NOMO-1 treated with dmso at 0.1 percent for 144 hours (cell line): Measurements from ENCODE around the gene GLDN.

Experiments
- DNase-seq: peaks from one replicate; lab custom pipeline; 2025; ENCODE audit not compliant: unreplicated experiment; lab: John Stamatoyannopoulos, UW

The GLDN gene

DNA sequence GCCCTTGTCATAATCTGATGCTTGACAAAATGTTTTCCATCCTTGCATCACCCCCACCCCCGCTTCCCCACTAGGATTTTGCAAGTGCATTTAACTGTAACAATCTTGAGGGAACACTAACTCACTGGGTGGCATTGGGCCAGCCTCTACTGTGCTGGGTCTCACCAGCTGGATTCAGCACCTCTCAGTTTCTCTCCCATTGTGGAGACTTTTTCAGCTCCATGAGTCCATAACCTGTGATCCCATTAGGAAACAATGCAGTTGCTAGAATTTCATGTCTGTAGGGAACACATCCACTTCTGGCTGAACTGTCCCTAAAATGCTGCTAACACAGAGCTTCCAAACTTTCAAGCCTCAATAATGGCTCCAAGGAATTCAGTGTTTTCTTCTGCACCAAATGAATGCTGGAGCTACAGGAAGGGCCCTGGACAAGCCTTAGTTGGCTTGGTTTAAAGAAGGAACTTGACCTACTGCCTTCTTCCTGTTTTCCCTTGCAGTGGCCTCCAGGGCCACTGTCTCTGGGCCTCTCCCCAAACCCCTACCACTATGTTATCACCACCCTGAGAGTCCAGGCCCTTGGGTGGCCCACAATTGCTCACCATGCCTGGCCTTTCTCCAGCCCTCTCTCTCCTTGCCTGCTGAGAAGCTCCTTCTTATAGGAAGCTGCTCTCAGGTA is 18.7 kb upstream of the GLDN start:
- DNase-seq: no peak

DNA sequence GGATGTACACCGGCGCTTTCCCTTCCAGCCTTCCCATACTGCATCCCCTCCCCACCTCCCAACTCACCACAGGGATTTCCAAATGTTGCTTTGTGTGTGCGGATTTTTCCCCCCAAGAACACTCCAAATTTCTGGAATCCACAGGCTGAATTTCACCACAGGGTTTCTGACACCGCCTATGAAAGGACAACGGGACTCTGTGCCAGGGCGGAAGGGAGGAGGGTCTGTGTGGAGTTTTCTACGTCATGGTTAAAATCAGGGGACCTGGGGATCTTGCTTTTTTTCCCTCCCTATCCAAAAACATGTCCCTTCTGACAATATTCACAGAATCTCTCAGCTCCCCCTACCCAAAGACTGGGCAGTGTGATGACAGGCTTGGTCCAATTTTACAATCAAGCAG is 17.7 kb upstream of the GLDN start:
- DNase-seq: no peak

DNA sequence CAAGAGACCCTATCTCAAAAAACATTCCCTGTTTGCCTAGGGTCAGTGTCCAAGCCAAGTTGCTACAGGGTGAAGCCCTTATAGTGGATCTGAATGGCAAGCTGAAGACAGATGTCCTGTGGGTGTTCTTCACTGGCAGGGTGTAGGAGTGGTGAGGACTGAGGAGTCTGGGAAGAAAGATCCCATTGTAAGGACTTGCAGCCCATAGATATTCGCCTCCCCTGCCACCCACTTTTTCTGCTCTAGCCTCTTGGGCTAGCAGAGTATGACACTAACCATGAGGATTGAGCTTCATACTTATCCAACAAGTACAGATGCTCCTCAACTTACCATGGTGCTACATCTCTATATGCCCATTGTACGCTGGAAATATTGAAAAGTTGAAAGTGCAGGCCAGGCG is 16.3 kb upstream of the GLDN start:
- DNase-seq: no peak

DNA sequence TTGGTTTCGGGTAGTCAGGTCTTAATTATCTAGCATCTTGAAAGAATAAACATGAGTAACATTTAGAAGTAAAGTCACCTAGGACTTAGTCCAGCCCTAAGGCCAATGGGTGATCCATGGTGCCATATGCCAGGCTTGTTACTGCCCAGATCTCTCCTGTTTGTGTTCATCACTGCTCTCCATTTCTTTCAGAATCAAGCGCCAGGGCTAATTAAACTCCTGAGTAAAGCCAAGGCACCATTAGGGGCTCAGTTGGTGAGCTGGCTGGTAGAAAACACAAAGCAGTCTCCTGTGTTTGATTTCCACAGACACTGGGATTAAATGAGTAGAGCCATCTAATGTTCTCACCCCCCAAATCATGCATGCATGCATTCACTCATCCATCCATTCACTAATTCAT is 14.4 kb upstream of the GLDN start:
- DNase-seq: no peak

DNA sequence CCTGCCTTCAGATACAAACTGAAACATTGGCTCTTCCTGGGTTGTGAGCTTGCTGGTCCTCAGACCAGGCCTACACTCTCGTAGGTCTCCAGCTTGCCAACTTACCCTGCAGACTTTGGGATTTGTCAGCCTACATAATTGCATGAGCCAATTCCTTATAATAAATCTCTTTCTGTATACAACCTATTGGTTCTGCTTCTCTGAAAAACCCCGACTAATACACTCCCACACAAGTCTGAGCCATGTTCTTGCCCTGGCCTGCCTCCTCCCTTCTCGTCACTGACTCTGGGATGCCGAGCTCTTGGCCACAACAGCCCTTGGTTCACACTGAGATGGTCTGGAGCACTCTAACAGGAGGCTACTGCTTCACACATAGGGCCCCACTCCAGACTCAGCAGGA is 12.5 kb upstream of the GLDN start:
- no peak for DNase-seq

DNA sequence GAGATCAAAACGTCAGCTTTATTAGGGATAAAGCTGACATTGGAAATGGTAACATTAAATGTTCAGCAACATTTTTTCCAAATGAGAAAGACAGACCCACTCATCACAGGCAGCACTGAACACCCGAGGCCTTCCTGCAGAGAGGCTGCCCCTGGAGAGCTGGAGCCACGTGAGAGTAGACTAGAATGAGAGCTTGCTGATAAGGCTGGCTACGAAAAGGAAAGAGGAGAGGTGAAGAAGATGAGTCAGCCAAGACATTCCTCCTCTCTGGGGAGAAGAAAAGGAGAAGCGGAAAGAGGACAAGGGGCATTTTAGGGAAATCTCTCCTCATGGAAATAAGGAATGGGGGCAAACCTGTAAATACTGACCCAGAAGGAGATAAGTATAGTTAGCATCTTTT is 10.3 kb upstream of the GLDN start:
- DNase-seq: no peak

DNA sequence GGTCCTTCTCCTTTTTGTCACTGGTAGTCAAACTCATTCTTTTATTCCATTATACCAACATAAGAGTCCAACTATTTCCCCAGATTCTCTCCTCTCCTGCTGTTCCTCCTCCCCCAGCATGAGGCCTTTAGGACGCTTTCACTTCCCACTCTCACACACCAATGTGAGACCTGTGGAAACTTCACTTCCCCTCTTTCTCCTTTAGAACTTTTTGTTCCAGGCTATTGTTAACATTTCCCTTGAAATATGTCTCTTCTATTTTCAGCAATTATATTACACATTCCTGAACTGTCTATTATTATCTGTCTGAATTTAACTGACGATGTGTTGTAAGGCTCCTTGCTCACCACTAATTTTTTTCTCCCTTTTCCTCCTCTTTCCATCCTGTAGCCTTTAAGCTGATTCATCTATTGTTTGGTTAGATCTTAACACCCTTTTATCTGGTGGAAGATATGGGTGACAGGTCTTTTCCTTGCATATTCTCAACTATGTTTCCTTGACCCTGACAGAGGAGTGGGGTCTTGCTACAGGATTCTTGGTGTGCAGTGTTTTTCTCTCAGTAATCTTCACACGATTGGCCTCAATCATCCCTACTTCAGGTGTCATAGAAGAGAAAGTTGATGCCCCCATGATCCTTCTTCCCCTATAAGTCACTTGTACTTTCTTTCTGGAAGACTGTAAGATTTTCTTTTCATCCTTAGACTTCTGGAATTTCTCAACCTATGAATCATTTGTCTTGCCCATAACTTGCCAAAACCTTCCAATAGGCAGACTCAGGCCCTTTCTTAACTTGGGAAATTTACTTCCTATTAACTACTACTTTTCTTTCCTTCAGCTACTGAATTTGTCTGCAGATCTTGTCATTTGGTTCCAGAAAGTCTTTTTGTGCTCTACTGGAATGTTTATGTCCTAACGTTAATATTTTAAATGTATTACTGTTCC is 9.0 kb upstream of the GLDN start:
- DNase-seq: peak; percentile 70

DNA sequence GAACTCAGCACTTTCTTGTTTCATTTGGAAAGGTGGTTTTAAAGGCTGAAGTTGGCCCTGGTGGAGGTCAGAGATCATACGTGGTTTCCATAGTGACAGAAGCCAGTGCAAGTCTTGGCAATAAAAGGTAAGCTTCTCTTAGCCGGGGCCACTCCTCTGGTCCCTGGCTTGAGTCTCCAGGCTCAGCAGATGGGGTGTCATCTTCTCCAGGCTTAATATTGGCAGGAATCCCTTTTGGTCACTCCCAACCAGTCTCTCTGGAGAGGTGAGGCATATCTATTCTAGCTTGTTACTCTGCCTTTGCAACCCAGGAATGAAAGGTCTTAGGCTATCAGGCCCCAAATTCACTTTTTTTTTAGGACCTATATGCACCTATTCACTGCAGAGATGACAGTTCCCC is 7.9 kb upstream of the GLDN start:
- no peak for DNase-seq

DNA sequence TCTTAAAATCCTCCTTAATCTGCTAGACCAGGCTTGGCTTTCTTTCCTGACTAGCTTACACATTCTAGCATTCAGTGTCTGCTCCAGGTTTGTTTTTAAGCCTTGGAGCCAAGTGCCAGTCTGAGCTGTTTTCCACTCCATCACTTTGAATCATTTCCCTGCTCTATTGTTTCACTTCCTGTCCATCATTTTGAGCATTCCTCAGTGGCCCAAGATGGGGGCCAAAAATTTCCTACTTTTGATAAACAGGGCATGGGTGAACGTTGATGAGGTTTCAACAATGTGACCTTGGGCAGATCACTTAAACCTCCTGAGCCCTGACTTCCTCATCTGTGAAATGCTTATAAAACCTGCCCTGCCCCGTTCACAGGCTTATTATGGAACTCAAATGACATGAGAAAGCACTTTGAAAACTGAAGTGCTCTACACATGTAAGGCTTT is 7.4 kb upstream of the GLDN start:
- DNase-seq: peak; percentile 40

DNA sequence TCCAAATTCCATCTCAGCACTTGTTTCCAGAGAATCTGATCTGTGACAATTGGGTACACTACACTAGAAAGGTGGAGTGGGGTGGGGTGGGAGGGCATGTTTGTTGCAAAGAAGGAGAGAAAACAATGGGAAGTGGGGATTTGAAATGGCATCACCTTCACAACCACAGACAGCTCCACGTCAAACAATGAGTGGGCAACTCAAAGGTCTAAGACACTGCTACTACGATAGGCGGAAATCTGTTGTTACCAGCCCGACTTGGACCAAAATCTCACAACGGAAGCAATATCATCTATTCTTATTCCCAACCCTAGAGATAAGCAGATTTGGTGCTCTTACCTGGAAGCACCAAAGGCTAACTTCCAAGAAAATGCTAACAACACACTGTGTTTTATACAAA is 6.4 kb upstream of the GLDN start:
- DNase-seq: no peak

DNA sequence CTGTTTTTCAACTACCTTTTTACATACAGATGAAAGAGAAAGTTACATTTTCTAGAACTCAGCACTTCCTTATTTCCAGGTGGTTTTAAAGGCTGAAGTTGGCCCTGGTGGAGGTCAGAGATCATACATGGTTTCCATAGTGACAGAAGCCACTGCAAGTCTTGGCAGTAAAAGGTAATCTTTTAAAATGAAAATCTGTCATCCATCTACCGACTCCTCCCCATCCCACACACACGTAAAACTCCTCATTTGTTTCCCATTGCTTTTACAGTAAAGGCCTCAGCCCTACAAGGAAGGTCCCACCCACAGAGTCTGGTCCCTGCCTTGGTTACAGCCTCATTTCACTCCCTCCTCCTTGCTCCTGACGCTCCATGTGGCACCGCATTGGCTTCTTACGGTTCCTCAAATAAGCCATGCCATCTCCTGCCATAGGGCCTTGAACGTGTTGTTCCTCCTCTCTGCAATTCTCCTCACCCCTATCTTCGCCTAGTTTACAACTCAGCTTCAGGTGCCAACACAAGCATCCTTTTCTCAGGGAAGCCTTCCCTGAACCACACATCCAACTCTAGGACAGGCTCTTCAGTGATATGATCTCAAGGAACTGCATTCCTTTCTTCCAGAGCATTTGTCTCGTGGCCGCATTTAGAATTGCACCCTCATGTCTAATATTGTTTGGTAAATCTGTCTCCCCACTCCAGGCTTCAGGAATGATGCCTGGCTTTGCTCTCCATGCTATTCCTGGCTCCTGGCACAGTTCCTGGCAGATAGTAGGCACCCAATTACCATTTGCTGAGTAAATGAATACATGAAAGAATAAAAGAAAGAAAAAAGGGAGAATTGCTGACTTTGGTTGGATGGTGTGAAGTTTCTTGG is 5.7 kb upstream of the GLDN start:
- DNase-seq: peak; percentile 50

DNA sequence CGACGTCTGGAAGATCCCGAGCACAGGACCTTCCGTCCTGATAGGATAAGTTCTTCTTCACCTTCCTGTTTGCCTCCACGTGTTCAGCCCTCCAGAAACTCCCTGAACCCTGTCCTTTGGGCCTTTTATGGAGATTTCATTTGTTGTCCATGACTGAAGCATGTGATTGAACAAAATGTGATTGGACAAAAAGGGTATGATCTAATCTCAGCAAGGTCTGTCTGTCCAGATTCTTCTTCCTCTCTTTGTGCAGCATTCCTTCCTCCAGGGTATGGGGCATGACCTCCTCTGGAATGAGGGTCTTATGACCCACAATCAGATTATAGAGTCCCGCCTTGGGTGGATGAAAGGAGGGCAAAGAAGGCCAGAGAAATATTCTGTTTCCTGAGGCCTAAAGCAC is 3.0 kb upstream of the GLDN start, which contains the start of gene CYP19A1:
Gene CYP19A1 (minus strand): TSS at position 101 of the 400 bp plus-strand sequence. CDS start 95,684 bp downstream, outside the sequence.
- no peak for DNase-seq

DNA sequence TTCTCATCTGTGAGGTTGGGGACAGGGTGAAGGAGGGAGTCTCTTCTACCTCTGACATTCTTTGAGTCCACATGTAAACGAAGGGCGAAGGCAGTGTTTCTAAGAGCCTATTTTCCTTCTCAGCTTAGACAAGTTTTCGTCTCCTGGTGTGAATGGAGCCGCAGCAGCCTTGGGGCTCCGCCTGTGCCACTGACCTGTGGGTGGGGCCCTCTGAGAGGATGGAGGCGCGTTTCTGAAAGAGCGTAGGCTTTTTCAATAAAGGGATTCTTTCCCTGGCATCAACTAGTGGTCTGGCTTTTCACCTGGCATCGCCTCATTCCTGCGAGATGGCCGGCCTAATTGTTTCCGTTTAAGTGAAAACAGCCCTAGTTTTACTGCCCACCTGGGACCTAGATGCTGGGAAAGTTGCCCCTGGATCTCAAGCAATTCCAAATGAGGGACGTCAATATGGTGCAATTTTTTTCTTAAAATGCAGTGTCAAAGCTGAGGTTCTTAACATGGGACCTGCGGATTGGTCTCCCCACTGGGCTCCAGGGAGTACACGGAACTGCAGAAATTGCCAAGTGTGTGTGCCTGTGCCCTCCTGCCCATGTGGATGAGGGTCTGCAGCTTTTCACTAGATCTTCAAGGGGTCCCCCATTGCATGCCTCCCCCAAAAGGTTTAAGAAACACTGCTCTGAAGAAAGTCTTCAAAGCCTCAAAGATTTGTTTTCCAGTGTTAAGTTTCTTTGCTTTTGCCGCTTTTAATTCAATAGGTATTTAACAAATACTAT is 958 bp downstream of the GLDN start:
- DNase-seq: no peak

DNA sequence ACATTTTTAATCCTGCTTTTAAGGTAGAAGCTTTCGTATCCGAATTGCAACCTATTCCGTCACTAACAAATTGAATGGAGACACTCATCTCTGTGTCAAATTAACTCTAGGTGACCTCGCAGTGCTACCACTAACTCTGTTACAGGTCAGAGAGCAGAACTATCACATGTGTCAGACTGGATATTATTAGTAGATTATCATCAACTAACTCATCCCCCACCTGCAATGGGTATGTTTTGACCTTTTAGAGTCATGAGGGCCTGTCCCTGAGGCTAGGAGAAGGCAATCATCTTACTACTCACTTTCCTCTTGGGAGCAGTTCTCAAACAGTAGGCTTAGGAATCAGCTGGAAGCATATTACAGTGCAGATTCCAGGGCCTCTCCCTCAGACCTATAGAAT is 2.0 kb downstream of the GLDN start:
- no peak for DNase-seq

DNA sequence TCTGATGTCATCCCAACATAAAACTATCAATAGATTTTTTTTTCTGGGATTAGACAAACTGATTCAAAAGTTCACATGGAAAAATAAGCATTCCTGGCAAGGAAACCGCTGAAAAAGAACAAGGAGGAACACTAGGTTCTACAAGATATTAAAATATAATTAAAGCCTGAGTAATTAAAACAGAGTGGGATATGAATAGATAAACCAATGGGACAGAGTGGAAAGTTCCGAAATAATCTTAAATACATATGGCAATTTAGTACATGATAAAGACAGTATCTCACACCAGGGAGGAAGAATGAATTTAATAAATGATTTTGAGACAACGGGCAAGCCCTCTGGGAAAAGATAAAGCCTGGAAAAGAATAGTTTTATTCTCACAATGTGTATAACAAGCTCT is 4.7 kb downstream of the GLDN start:
- no peak for DNase-seq

DNA sequence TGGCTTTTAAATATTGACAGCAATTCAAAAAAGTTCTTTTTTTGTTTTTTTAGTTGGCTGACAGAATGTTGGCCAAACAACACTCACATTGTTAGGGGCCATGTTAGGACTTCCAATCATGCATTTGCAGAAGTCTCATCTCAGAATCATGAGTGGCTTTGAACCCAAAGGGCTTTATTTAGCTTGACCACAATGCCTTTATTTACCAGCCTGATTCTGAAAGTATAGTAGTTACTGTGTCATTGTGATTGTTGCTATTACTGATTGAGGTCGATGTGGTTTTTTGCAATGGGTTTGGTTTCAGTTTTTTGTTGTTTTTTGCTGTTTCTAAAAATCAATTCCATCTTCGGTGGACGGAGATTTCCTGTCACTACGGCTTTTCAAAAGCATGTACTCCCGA is 7.2 kb downstream of the GLDN start:
- no peak for DNase-seq

DNA sequence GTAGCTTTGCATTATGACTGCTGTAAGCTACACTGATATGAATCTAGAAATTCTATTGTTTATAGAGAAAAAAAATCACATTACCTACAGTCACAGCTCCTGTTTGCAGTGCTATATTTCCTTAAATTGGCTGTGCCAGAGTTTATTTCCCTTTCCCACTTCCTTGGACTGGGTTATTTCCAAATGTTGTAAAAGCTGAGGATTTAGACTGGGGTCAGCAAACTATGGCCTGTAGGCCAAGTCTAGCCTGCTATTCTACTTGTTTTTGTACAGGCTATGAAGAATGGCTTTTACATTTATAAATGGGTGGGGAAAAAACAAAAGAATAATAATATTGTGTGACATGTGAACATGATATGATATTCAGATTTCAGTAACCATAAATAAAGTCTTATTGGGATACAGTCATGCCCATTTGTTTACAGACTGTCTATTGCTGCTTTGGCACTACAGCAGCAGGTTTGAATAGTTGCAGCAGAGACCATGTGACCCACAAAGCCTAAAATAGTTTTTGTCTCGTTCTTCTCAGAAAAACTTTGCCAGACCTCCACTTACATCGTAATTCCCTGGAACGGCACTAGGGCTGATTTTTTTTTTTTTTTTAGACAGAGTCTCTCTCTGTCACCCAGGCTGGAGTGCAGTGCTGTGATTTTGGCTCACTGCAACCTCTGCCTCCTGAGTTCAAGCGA is 7.8 kb downstream of the GLDN start:
- DNase-seq: no peak

DNA sequence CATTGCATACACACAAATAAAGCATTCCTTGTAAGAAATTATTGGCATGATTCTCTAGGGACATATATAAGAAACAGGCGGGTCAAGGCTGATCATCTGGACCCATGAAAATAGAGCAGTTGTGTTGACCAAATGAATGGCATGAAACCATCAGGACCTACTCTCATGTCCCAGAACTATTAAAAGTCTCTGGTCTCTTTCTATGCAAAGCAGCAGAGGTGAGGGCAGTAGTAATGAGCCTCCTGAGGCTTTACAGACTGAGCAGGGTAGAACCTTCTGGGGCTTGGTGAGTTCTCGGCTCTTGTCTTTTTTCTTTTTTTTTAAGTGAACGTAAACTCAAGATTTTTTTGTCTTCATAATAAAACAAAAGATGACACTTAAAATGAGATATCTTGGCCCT is 9.3 kb downstream of the GLDN start:
- DNase-seq: no peak

DNA sequence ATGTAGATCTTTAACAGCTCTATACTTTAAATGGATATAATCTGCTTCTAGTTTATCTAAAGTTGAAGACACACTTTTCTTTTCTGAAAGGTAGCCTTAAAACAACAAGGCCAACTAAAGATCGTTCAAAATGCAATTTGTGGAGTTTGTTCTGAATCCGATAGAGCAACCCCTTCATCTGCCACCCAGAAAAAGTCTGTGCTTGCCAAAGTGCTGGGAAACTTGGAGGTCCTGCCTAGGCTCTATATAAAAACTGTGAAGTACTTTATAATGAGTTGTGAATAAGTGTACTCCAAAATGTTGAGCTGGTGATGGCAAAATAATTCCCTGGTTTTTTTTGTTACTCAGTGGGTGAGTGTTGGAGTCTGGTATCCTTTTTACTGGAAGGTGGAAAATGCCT is 12.5 kb downstream of the GLDN start:
- no peak for DNase-seq

DNA sequence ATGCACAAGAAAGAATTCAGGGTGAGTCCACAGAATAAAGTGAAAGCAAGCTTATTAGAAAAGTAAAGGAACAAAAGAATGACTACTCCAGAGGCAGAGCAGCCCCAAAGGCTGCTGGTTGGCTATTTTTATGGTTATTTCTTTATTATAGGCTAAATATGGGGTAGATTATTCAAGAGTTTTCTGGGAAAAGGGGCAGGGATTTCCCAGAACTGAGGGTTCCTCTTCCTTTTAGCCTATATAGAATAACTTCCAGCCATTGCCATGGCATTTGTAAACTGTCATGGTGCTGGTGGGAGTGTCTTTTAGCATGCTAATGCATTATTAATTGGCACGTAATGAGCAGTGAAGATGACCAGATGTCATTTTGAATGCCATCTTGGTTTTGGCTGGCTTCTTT is 13.6 kb downstream of the GLDN start:
- DNase-seq: no peak
